Activated CD8-positive, alpha-beta T cell treated with anti-CD3 and anti-CD28 coated beads for 36 hours (primary cell): ENCODE data around the gene PPP2R1A. TPM values are rescaled to one million over a fixed set of nuclear protein-coding genes. Genes with fewer than 3 reads are reported as not detected.

Experiments
- ATAC-seq: fragments of 200-7000 bp; cut with Tn5 transposase; one replicate; pipeline ENCODE4 v1.10.0; 2021; ENCODE audit warnings: mild to moderate bottlenecking, moderate library complexity
- CTCF ChIA-PET: fragments of 350-600 bp; sonication (Branson Sonifier 250); formaldehyde crosslinking; loops from one replicate; lab custom pipeline; 2021; ENCODE audit warnings: antibody characterized with exemption; lab: Charles Lee
- POLR2A ChIA-PET: fragments of 350-600 bp; sonication (Branson Sonifier 250); formaldehyde crosslinking; loops from one replicate; lab custom pipeline; 2021; ENCODE audit warnings: antibody characterized with exemption; lab: Charles Lee
- DNase-seq: peaks from one replicate; pipeline ENCODE4 v3.0.0-alpha.2; 2020
- H3K27ac Mint-ChIP-seq: one replicate; pipeline ENCODE4 v1.8.0; 2021; ENCODE audit warnings: mild to moderate bottlenecking, mixed read lengths
- H3K27me3 Mint-ChIP-seq: one replicate; pipeline ENCODE4 v1.8.0; 2021; ENCODE audit warnings: mixed read lengths
- H3K36me3 Mint-ChIP-seq: one replicate; pipeline ENCODE4 v1.8.0; 2021; ENCODE audit warnings: low read depth, mixed read lengths
- H3K4me1 Mint-ChIP-seq: one replicate; pipeline ENCODE4 v1.8.0; 2021; ENCODE audit warnings: low read depth, mixed read lengths
- H3K4me3 Mint-ChIP-seq: one replicate; pipeline ENCODE4 v1.8.0; 2021; ENCODE audit warnings: mild to moderate bottlenecking, moderate library complexity, mixed read lengths
- H3K9me3 Mint-ChIP-seq: one replicate; pipeline ENCODE4 v1.8.0; 2021; ENCODE audit warnings: mixed read lengths
- CTCF ChIP-seq: fragments of 200-600 bp; IDR thresholded peaks from one replicate; pipeline ENCODE4 v1.8.0; 2022; ENCODE audit warnings: antibody characterized with exemption, mild to moderate bottlenecking
- intact Hi-C: fragments of 100-400 bp; cut with micrococcal nuclease; formaldehyde crosslinking; loops from one replicate; pipeline ENCODE4 v1.10.0; 2022
- total RNA-seq, 2 experiments: library from RNA; stranded (reverse); gene quantifications; one replicate each; pipeline ENCODE4 v1.2.3, GENCODE V29; 2021

The PPP2R1A gene
- total RNA-seq, 2 experiments from 2014 or later = 236 to 237 TPM

GRCh38 chr19:52217576-52217975, 27.7 kb downstream of the PPP2R1A start:
- Mint-ChIP-seq H3K4me3 (no peak overlapping the region), H3K27ac (no peak overlapping the region), H3K4me1 (no peaks in the 10 kb centered on the region), H3K36me3 (peaks cover 64% of the 10 kb centered on the region), H3K9me3 (no peaks in the 10 kb centered on the region), H3K27me3 (no peaks in the 10 kb centered on the region)
- POLR2A ChIA-PET = no interaction called here
- no peak for ATAC-seq
- DNase-seq = no peak
- intact Hi-C loops = no loop called here
- CTCF ChIA-PET = no interaction called here
- no peak for TF ChIP-seq CTCF

GRCh38 chr19:52219611-52220010, 29.8 kb downstream of the PPP2R1A start:
- CTCF ChIA-PET = interaction anchor here (1.4 kb wide), 1 partner anchor 18 kb away, joined by 3 read pairs; no protein-coding TSS in a partner anchor
- Mint-ChIP-seq H3K4me3 (no peak overlapping the region), H3K36me3 (peaks cover 64% of the 10 kb centered on the region), H3K4me1 (no peaks in the 10 kb centered on the region), H3K27ac (no peak overlapping the region), H3K27me3 (no peaks in the 10 kb centered on the region), H3K9me3 (no peaks in the 10 kb centered on the region)
- ATAC-seq (no peak), DNase-seq (no peak)
- intact Hi-C loops = no loop called here
- no peak for TF ChIP-seq CTCF
- POLR2A ChIA-PET = interaction anchor here (0.6 to 1.7 kb wide), 3 partner anchors 10 to 15 kb away, joined by 4 to 5 read pairs (median 5); no protein-coding TSS in a partner anchor

GRCh38 chr19:52221031-52221430, 31.2 kb downstream of the PPP2R1A start:
- Mint-ChIP-seq H3K36me3 (peaks cover 67% of the 10 kb centered on the region), H3K4me1 (no peaks in the 10 kb centered on the region), H3K4me3 (no peak overlapping the region), H3K27ac (no peak overlapping the region), H3K9me3 (no peaks in the 10 kb centered on the region), H3K27me3 (no peaks in the 10 kb centered on the region)
- TF ChIP-seq CTCF = no peak
- ATAC-seq (no peak), DNase-seq (no peak)
- POLR2A ChIA-PET = no interaction called here
- intact Hi-C loops = no loop called here
- CTCF ChIA-PET = no interaction called here

- H3K27ac Mint-ChIP-seq = no peak overlapping the region
- no peaks in the 10 kb centered on the region for H3K27me3 Mint-ChIP-seq
- POLR2A ChIA-PET = interaction anchor here (1.1 kb wide), 1 partner anchor 30 kb away, joined by 3 read pairs; no protein-coding TSS in a partner anchor
Observed at GRCh38 chr19:52221831-52222375, 32.1 kb downstream of the PPP2R1A start.

More at GRCh38 chr19:52221831-52222375, 32.1 kb downstream of the PPP2R1A start:
- DNase-seq (no peak), ATAC-seq (no peak)
- intact Hi-C loops = no loop called here
- no peak for TF ChIP-seq CTCF
- CTCF ChIA-PET = no interaction called here
- no peaks in the 10 kb centered on the region for H3K9me3 Mint-ChIP-seq
- H3K4me1 Mint-ChIP-seq = peaks cover 7% of the 10 kb centered on the region
- peaks cover 70% of the 10 kb centered on the region for H3K36me3 Mint-ChIP-seq
- no peak overlapping the region for H3K4me3 Mint-ChIP-seq
